GM21528 (cell line): ENCODE measurements around the gene PARVB.
"Not testable (repeated sequence)": the region's sequence is repeated elsewhere in the genome, so short reads cannot be mapped to it uniquely, and the experiment has no call there.

Source experiments
- ATAC-seq: cut with Tn5 transposase; IDR thresholded peaks from one replicate; pipeline ENCODE4 v1.9.1; 2021; ENCODE audit warnings: mild to moderate bottlenecking, moderate library complexity; ENCODE audit not compliant: unreplicated experiment, low FRiP score

The PARVB gene

DNA sequence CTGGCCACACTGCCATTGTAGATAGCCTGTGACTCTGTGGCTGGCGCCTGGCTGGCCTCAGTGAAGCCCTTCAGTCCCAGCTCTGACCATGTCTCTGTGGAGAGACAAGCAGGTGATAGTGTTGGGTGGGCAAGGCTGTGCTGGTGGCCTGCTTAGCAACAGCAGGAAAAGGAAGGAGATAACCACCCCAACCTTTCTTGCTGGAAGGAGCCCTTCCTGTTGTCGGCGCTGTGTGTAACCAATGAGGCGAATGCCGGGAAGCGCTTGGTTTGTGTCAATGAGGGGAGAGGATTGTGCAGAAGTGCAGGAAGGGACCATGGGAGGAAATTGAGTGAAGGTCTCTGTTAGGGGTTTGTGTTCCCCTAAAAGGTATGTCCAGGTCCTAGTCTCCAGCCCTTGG, 27.3 kb downstream of the PARVB start:
- ATAC-seq = no peak

DNA sequence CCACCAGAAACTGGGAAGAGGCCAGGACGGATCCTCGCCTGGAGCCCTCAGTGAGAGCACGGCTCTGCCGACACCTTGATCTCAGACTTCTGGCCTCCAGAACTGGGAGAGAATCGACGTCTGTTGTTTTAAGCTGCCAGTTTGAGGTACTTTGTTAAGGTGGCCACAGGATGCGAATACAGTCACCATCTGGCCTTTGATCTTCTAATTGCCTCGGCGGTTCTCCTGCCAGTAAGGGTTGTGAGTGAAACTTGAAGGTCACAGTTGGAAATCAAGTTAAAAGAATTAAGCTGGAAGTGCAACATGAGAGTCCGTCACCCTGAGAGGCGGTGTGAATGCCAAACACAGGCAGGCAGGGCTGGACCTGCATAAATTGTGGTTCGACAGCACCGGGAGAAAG, 27.9 kb downstream of the PARVB start:
- ATAC-seq = no peak

DNA sequence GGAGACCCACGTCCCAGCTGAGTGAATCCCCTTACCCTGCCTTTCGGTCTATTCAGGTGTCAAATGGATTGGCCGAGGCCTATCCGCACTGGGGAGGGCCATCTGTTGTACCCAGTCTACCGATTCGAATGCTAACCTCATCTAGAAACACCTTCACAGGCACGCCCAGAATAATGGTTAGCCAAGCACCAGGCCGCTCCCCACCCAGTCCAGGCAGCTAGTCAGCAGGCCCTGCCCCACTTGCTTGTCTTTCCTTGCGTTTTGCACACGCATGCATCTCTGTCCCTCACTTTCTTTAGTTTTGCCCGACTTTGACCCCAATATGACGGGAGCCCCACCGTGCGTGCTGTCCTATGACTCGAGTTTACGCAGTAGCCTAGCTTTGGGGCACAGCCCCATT, 31.7 kb downstream of the PARVB start:
- no peak for ATAC-seq

DNA sequence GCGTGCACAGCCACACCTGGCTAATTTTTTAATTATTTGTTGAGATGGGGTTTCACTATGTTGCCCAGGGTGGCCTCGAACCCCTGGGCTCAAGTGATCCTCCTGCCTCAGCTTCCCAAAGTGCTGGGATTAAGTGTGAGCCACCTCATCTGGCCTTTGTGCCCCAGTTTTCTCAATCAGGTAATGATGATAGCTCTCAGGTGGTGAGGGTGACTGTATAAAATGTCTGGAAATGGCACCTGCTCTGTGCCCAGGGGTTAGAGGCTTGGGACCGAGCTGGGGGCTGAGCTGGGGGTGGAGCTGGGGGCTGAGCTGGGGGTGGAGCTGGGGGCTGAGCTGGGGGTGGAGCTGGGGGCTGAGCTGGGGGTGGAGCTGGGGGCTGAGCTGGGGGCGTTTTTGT, 32.5 kb downstream of the PARVB start:
- ATAC-seq = not testable (repeated sequence)

DNA sequence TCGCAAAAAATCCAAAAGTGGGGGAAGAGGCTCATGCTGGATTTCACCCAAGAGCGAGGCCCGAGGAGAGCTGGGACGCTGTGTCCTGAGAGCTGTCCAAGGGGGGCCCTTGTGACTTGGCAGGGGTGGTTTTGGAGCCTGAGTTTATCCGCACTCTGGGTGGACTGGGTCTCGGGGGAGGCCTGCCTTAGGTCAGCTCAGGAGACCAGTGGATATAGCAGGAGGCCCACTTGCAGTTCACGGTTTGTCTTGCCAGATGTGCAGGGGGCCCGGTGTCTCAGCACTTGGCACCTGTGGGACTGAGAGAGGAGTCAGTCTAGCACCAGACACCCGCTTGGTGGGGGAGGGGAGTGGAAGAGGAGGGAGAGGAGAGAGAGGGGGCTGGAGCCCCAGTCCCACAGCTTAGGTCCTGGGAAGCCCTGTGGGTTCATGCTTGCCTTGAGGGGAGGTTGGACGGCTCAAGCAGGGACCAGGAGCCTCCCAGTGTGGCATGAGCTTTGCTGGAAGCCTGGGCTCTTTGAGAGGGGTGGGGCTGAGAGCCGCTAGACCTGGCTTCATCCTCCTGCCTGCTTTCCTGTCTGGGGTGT, 33.4 kb downstream of the PARVB start:
- ATAC-seq = no peak

DNA sequence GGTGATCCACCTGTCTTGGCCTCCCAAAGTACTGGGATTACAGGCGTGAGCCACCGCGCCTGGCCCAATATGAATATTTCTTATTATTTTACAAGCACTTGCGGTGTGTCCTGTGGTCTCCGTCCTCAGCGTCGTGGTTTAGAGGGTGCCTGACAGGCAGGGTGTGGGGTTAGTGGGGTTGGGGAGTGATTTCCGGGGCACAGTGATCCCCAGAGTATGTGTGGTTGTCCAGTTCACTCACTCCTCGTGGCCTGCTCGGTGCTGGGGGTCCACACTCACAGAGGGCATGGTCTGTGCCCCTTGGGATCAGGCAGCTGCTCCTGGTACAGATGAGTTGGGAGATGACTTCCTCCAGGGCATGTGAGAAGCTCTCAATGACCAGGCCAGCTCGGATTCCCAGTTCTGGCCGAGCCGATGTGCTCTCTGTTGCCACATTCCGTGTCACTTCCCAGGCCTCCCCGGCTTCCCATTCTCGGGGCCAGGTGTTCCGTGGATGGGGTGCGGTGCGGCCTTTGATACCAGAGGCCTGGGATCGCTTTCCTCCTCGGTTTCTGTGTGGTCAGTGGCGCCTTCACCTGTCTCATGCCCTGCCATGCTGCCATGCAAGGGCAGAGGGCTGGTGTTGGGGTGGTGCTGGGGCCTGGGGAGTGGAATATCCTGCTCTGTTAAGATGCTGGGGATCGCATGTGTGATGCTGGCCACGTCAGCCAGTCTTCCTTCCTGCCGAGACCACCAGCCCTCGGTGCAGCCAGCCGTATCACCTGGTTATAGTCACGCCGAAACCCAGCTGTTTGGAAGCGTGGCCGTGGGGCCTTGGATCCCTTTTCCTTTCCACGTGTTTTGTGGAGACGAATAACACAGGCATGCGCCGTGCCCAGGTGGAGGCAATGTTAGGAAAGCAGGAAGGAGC, 39.6 kb downstream of the PARVB start:
- ATAC-seq = no peak

DNA sequence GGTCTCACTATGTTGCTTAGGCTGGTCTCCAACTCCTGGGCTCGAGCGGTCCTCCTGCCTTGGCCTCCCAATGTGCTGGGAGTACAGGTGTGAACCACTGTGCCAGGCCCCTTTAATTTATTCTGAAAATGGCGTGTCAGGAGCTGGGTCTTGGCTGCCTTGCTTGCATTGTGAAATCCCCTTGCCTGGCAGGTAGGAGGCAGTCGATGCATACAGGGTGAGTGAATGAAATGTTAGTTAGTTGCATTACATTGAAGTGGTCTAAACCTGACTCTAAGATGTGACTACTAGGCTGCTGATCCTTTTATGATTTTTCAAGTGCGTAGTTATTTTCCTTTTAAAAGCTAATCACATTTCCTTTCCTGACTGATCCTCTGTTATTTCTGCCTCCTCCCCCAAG, 42.9 kb downstream of the PARVB start:
- ATAC-seq = no peak

DNA sequence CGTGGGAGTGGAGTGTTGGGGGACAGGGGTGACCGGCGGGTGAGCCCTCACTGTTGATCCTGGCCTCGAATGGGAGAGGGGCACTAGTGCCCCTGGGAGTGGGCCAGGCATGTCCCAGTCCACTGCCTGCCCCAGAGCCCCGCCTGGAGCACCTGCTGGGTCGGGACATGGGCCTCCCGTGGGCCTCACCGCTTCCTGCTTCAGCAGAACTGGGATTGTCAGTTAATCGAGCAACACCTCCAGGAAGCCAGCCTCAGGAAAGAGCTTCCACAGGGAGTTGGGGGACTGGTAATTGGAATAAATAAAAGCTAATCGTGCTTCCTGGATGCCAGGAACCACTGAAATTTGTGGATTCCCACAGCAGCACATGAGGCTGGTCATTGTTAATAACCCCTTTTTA, 43.8 kb downstream of the PARVB start:
- ATAC-seq = no peak

DNA sequence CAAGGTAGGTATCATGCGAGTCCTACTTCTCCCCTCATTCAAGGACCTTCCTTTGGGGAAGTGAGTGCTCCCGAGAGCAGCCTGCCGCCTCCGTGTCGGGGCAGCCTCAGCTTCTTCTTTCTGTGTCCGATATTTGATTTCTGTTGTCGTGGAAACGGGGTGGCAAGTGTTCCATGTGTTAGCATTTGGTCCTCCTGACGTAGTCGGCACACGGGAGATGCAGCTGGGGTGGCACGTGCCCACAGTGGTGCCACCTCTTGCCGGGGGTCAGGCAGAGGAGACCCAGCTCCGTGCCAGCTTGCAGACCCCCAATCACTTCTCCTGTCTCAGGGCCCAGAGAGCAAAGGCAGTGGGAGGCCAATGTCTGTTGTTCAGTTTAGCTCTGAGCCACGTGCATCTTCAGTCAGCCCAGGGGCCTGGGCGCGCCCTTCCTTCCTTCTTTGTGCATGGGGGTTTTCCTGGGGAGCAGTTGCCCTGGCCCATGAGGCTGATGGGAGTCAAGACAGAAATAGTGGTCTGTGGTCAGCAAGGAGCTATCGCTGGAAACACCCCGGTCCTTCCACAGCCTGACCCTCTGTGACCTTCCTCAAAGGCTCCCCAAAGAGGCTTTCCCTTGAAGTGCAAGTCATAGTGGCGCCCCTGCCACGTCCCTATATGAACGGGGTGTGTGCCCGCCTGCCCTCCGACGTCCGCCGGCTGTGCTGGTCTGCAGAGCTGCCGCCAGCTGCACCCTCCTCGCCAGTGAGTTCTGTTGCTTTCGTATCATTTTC, 44.5 kb downstream of the PARVB start:
- ATAC-seq = no peak

DNA sequence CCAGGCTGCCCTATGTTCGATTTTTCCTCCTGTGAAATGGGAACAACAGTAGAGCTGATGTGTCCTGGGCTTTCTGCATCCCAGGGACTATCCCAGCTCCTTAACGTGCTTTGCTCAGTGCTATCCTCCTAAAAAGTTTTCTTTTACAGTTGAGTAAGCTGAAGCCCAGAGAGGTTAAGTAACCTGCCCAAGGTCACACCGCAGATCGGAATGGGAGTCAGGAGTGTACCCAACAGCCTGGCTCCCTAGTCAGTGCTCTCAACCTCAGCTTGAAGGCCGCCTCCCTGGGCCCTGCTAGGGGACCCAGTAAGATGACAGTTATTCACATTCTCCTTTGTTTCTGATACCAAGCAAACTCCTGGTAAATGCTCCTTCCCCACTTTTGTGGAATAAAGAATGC, 45.9 kb downstream of the PARVB start:
- ATAC-seq = no peak

DNA sequence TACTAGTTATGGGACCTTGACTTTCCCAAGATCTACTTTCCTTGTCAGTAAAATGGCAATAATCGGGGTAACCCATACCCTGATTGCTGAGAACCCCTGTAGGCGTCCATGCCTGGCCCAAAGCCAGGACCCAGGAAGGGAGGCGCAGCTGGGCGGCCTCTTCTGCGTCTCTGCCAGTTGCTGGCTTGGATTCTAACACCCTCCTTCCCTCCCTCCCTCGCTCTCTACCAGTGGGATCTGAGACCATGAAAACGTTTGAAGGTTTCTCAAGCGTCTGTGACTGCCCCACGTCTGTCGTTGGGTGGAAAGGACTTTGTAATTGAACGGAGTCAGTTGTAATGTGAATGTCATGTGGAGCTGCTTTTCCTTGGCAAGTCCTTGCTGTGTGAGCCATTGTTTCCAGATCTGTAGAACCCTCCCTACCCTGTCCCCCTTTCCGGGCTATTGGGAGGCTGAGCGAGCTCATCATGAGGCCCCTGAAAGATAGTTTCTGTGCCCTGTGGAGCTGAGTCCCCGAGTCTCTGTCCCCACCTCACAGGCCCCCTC, 47.8 kb downstream of the PARVB start:
- ATAC-seq = no peak

DNA sequence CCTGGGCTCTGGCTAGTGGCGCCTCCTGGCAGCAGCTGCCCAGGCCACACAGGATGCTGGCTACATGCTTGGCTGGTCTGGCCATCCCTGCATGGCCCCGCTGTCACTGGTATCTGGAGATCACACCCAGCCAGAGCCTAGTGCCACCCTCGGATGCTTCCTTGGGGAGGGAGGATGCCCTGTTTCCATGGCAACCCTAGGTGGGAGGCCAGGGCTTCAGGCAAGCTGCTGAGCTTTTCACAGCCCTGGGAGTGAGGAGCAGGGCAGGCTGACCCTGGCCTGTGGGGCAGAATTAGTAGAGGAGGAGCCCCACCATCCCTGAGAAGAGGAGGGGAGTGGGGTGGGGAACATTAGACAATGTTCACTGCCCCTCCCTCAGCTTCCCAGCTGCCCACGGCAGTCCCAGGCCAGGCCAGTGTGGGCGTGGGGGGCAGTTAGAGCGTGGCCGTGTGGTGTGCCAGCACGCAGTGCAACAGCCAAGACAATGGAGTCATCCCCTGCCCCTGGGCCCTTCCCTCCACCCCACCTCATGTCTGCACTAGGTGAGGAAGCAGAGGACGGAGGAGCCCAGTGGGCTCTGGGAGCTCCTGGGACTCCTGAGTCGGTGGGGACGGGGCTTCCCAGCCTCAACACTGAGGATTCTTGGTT, 50.4 kb downstream of the PARVB start:
- ATAC-seq = no peak

DNA sequence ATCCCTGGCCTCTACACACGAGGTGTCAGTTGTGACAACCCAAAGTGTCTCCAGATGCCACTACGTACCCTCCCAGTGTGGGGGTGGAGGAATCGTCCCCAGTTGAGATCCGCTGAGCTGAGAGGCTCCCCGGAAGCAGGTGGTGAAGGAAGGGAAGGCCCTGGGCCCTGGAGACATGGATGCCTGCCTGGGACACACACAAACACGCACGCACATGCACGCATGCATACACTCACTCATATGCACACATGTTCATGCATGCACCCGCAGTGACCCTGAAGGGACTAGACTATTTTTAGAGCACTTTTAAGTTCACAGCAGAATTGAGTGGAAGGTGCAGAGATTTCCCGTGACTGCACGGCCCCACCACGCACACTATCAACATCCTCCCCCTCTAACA, 50.9 kb downstream of the PARVB start:
- ATAC-seq = no peak

DNA sequence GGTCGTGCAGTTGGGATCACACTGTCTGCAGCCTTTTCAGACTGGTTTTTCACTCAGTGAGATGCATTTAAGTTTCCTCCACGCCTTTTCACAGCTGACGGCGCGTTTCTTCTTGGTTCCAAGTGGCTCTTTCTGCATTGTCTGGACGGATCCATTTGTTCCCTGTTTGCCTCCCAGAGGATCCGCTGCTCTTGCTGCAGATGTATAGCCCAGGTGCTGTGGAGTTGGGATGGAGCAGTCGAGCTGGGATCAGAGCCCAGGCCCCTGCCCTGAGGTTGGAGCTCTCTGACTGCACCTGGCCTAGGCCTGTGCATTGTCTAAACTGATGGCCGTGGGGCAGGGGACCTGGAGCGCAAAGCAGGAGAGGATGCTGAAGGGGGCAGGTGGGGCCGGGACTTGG, 51.6 kb downstream of the PARVB start:
- ATAC-seq = no peak

DNA sequence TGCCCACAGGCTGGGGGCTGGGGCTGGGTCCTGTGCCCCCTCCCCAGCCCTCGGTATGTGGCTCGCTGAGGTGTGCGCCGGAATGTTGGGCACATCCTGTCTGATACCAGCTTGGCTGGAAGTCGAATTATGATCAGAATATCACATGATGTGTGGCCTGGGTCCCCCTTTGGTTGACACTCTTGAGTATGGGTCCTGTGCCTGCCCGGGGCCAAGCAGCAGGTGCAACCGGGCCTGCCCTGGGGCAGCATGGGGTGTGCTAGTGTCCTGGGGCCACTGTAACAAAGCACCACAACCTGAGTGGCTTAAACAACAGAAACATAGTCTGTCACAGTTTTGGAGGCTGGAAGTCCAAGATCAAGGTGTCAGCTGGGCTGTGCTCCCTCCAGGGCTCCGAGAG, 52.7 kb downstream of the PARVB start:
- ATAC-seq = no peak

DNA sequence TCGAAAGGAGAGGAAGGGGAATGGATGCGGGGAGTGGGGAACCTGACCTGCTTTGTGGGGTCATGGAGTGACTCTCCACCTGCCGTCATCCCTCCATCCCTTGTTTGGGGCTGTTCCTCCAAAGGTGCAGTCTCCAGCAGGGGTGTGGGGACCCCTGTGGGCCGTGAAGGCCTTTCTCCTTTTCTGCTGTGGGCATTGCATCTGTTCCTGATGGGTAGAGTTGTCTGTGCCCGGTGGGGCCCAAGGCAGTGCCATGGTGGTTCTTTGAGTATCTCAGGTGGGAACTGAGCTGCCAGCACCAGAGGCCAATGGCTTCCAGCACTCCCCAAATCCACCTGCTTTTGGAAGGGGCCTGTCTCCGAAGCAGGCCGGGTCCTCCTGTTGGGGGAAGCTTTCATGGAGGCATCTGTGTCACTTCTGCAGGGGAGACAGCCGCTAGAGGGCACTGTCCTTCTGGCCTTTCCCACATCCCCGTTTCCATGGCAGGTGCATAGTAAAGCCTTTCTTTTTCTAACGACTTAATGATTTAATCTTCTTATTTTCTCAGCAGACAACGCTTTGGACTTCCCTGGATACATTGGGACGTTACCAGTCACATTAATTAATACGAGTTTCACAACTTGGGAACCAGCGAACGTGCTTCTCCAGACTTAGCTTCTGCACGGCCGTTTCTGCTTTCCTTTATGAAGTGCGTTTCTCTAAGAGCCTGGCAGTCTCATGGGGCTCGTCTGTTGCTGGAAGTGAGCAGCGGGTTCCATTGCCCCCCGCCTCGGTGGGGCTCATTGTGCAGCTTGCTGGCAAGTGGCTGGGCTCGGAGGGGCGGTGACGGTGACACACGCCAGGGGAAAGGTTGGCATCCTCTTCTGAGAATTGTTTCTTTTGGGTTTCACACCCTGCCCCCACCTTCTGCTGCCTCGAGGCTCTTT, 57.1 kb downstream of the PARVB start:
- no peak for ATAC-seq

DNA sequence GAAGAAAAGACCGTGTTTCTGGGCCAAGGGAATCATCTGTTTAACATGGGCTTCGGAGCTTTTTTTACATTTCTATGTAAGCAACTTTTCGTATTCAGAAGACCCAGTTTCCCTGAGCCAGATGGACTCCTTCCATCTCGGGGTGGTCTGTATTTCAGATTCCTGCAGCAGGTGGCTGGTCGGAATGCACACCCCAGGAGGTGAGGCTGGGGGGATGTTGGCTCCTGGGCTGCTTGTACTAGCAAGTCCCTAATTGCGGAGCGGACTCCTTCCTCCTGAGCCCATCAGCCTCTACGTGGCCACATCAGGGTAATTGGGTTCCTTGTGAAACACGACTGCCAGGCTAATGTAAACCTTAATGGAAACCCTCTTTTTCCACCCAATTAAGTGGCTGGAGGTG, 58.7 kb downstream of the PARVB start:
- ATAC-seq = no peak

DNA sequence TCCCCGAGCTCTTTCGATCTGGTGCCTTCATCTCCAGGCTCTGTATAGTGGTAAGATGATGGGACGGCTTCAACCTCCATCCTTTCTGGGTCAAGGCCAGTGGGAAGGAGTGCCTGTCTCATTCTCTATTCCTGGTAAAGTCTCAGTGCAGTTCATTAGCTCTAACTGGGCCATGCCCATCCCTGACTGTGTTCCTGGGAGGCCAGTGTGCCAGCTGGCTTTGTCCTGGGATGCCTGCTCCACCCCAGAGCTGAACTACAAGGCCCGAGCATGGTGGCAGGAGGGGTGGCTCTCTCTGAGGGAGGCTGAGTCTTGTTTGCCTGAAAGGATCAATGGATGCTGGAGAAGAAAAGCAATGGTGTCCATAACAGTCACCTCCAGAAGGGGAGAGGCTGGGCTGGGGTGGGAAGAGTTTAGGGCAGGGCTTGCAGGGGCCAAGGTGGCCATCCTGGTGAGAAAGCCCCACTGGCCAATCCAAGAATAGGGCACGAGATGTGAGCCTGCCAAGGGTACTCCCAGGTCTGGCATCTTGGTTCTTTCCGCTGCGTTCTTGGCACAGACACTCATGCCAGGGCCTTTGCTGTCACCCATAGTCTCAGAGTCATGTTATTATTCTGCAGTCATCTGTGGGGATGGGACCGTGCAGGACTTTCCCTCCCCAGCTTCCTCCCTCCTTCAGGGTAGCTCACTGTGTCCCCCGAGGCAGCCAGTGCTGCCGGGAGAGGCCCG, 60.1 kb downstream of the PARVB start:
- no peak for ATAC-seq

DNA sequence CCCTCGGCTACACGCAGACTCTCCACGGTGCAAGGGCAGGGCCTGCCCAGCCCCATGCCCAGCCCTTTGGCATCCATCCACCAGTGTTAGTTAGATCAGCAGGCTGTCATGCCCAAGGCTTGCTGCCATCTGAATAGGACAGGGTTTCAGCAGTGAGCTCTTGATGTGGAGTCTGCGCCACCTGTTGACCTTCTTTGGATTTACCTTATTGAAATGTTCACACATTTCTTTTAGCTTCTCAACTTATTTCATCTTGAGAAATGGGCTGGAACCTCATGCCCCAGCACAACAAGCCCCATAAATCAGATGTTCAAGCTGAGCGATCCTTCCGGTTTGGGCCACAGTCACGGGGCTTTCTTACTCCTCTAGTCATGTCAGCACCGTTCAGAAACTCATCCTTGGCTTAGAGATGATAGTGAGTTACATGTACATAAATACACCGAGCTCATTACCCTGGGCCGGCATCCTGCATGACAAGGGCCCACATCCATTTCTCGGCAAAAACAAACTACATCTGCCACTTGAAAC, 61.7 kb downstream of the PARVB start:
- ATAC-seq = no peak
